GM08714 (cell line): Measurements from ENCODE around the gene DMD.
"Not testable (repeated sequence)": the region's sequence is repeated elsewhere in the genome, so short reads cannot be mapped to it uniquely, and the experiment has no call there.

ENCODE experiments used
- H3K4me3 ChIP-seq: fragments of 200-500 bp; sonication (Bioruptor generic); 2 replicates; pipeline ENCODE4 v1.5.1; 2014; ENCODE audit warnings: mild to moderate bottlenecking, low read length, inconsistent platforms
- ZNF274 ChIP-seq: IDR thresholded peaks from 2 replicates; pipeline ENCODE4 v1.6.1; 2012; ENCODE audit warnings: mild to moderate bottlenecking, low read depth, low read length

Gene DMD

DNA sequence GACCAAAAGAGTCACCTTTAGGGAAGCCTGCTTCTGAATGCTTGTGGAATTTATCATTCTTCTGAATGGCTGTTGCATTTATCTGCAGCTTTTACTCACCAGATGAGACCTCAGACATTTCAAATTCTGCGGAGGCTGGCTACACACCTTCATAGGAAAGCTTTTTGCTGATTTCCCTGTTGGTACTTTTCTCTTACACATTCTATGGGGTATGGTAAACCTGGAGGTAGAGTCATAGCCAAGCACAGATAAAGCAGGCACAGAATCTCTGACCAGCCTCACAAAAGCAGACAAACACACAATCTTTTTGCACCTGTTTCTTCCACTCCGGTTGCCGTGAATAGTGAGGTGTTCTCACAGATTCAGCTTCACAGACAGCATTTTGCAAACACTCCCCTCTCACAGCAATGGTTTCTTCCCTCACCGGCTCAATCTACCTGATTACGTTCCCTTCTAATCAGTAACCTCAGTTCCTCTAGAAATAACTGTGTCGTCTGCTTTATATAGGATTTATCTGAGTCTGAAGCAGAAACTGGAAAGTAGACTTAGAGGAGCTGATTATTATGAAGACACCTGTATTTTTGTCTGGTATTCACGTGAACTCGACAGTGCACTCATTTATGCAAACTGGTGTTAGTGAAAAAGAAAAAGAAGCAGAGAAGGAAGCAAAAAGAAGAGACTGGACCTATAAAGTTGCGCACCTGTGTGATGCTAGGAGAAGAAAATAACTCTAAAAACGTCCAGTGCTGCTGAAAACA lies 83.1 kb downstream of the DMD start:
- TF ChIP-seq ZNF274, result no peak
- H3K4me3 ChIP-seq, result no peak overlapping the region

DNA sequence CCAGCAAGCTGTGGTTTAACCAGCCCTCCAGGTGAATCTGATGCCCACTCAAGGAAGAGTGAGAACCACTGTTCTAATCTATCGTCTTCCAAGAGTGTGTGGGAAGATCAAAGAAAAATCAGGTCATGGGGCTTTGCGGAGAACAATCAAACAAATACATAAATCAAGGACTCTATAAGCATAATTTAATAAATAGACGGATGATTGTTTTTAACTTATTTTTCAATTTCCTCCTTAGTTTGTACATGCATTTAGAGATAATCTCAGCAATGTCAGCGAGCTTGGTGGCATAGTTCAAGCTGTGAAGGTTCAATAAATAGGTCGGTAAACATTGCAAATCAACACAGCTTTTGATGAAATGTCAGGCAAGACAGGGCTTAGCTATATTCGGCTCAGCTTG lies 84.9 kb downstream of the DMD start:
- no peak overlapping the region for H3K4me3 ChIP-seq
- no peak for TF ChIP-seq ZNF274

GRCh38 chrX:33109858-33110257 lies 101.5 kb downstream of the DMD start:
- H3K4me3 ChIP-seq, result no peak overlapping the region
- no peak for TF ChIP-seq ZNF274

DNA sequence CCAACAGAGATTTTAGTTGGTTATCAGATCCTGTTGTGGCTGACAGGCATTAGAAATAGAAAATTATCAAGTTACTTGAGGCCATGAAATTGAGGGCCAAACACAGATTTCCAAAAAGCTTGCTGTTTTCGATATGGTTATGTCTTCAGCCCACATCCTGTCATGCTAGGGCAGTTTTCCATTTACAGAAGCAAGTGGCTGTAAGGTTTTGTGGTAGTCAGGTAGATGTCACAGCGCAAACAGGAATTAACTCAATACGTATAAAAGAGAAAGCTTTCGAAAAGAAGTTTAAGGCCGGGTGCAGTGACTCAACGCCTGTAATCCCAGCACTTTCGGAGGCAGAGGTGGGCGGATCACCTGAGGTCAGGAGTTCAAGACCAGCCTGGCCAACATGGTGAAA lies 104.6 kb downstream of the DMD start:
- H3K4me3 ChIP-seq, result no peak overlapping the region
- TF ChIP-seq ZNF274, result no peak

DNA sequence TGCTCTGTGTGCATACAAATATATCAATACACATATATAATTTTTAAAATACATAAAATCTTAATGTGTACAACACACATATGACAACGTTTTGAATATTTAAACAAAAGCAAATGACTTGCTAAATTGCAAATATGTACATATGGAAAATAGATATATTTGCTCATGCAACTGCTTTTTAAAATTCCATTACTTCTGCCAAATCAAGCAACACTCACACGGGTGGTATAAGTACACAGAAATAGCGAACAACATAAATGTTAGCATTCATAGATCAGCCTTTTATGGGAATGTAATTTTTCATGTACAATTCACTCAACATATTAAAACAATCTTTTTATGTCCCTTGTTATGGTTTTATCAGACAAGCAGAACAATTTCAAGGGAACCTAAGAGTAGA lies 116.3 kb downstream of the DMD start:
- no peak for TF ChIP-seq ZNF274
- H3K4me3 ChIP-seq, result no peak overlapping the region

DNA sequence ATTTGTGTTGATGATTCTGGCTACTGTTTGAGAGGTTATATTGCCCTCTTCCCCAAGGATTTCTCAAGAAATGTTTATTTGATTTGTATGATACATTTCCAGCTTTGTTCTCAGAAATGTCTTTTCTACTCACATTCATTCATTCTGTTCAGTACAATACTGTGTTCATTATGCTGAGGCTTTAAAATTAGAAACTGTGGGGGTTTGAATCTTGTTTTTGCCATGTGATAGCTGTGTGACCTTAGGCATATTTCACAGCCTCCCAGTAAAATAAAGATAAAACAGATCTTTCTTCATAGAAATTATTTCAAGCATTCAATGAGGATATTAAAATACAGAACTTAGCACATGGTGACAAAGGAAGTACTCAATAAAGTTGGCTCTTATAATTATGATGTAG lies 123.9 kb downstream of the DMD start:
- H3K4me3 ChIP-seq, result no peak overlapping the region
- no peak for TF ChIP-seq ZNF274

- TF ChIP-seq ZNF274, result no peak
- H3K4me3 ChIP-seq, result no peak overlapping the region
Observed at GRCh38 chrX:33086886-33087285, 124.5 kb downstream of the DMD start.

GRCh38 chrX:33082371-33082770 lies 129.0 kb downstream of the DMD start:
- no peak for TF ChIP-seq ZNF274
- no peak overlapping the region for H3K4me3 ChIP-seq

DNA sequence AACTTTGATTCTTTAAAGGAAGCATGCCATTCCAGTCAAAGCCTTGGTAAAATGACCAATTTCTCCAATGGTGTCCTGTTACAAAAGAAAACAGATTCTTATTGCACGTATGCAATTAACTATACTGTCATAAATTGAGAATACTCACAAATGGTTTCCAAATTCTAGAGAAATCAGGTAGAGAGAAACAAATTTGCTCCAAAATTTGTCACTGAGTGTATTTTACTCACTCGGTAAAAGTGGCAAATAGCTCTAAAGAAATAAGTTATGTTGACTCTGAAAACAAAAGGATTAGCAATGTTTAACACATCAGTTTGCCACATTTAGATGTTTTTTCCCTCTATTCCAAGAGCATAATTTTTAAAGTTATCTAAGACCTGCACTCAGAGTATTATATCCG lies 133.1 kb downstream of the DMD start:
- no peak overlapping the region for H3K4me3 ChIP-seq
- no peak for TF ChIP-seq ZNF274

GRCh38 chrX:33073660-33074059 lies 137.7 kb downstream of the DMD start:
- H3K4me3 ChIP-seq, result not testable (repeated sequence)

DNA sequence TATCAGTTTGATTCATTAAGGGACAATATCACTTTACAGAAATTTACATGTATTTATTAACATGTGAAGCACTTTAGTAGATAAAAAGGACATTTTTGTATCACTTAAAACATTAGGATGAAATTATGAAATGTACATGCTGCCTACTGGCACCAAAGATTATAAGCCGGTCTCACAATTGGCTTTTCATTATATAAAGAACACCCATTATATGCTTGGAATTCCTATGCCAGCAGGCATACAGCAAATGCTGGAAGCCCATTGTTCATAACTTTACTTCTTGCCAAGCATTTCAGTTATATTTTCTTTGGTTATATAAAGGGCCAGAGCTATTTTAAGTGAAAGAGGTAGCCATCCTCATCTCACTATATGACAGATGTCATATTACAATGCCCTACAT lies 145.9 kb downstream of the DMD start:
- no peak for TF ChIP-seq ZNF274
- H3K4me3 ChIP-seq, result no peak overlapping the region

DNA sequence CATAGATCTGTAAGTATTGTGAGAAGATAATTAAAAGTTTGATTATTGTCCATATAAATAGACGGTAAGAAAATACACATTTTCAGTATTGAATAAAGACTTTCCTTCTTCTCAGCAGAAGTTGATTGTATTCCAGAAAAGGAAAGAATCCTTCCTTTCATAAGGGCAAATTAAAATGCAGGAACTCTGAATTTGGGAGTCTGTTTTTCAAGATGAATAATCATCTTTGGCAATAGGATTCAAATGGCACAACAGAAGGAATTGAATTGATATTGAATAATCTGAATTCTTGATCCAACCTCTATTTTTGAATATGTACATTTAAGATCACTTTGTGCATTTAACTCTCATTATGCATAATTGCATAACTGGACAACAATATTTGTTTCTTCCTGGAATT lies 149.3 kb downstream of the DMD start:
- TF ChIP-seq ZNF274, result no peak

DNA sequence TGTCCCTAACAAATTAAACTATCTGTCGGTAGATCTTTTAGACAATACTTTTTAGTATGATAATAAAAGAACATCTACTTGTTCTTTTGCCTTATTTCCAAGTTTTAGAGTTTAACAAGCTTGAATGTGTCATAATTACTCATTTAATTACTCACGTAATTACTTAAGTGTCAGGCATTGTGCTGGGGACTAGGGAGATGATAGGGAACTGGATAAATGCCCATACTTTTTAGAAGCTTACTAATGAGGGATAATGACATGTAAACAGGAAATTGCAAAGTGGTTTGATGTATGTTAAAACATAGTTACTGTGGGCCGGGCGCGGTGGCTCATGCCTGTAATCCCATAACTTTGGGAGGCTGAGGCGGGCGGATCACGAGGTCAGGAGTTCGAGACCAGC lies 158.3 kb downstream of the DMD start:
- no peak overlapping the region for H3K4me3 ChIP-seq
- no peak for TF ChIP-seq ZNF274

More for the DNA sequence above, 149.3 kb downstream of the DMD start:
- H3K4me3 ChIP-seq, result no peak overlapping the region

- H3K4me3 ChIP-seq, result no peak overlapping the region
- no peak for TF ChIP-seq ZNF274
Observed at GRCh38 chrX:33045882-33046281, 165.5 kb downstream of the DMD start.

DNA sequence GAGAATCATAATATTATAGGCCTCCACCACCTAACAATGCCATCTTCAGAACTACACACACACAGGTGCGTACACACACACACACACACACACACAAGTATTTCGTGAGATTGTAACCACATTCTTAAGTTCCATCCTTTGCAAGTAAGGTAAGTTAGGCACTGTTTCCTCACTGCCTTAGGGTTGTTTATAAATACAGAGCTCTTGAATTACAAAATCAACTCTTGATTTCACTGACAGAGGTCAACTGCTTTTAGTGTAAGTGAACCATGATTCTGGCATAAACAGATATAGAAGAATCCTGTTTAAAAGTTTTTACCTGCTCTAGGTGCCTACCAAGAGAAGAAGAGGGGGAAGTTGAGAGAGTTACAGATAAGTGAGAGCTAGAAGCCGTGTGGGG lies 166.1 kb downstream of the DMD start:
- no peak overlapping the region for H3K4me3 ChIP-seq
- no peak for TF ChIP-seq ZNF274

DNA sequence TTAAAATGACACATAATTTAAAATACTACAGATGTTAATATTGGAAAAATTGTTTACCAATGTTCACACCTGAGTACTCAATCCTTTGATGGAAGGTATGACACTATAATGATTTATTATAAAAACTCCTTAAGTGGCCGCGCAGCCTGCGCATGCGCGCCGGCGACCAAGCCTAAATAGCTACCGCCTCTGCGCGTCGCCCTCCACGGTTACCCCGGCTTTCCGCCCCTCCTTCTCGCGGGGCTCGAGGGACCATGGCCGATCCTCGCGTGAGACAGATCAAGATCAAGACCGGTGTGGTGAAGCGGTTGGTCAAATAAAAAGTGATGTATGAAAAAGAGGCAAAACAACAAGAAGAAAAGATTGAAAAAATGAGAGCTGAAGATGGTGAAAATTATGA lies 170.2 kb downstream of the DMD start:
- TF ChIP-seq ZNF274, result no peak
- no peak overlapping the region for H3K4me3 ChIP-seq
